Astrocyte of the hippocampus (primary cell): Measurements from ENCODE around the gene CIB4.
"Not testable (repeated sequence)": the region's sequence is repeated elsewhere in the genome, so short reads cannot be mapped to it uniquely, and the experiment has no call there.

Source experiments
- DNase-seq: peaks from one replicate; pipeline ENCODE4 v3.0.0; 2011; ENCODE audit warnings: low read depth, low spot score

Gene CIB4

GRCh38 chr2:26568076-26568890 is 72.9 kb downstream of the CIB4 start:
- DNase-seq, result no peak

- no peak for DNase-seq
Observed at GRCh38 chr2:26567534-26567933, 73.6 kb downstream of the CIB4 start.

- DNase-seq, result not testable (repeated sequence)
Observed at GRCh38 chr2:26566731-26567130, 74.4 kb downstream of the CIB4 start.

DNA sequence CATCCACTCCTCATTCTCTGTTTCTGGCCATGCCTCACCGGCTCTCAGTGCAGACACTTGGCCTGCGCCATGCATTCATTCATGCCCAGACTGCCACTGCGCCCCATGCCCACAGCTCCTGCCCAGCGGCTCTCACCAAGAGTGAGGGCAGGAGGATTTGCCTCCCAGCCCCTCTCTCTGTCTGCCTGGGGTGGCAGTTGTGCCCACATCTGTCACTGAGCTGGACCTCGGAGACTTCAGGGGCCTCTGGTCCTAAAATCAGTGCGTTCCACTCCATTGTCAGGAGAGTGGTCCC is 75.1 kb downstream of the CIB4 start:
- no peak for DNase-seq

DNA sequence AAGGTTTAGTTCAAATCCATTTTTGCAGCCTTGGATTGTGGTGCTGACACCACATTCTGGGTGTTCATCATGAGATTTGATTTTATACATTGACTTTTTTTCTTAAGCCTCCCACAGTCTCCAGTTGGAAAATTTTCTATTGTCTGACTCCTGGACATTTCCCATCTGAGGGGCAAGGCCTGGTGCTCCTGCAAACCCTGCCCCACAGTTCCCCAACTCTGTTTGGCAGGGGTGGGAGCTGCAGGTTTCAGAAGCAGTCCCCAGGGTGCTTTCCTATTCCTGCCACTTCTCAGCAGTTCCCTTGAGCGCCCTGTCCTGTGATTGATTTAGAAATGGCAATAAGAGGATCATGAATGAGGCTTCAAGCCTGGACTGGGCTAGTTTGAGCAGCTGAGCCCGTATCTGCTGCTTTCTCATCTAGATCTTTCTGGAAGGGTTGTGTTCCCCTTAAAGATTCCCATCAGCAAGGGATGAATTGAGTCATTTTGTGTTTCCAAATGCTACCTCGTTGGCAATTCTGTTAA is 77.0 kb downstream of the CIB4 start:
- no peak for DNase-seq

DNA sequence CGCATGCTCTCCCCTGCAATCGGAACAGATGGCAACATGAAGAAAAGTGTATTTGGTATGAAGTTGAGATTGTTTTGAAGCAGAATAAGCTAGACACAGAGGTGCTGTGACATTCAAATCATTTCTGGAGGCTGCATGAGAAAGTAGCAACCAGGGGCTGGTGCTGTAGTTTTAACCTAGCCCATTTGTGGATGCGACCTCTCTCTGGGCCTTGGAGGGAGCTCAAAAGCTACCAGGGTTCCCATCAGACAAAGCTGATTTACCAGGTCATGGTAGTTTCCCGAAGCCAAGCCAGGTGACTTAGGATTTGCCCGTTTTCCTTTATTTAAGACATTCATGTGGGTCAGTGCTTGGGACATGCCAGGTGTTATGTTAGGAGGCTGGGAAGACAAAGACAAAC is 77.5 kb downstream of the CIB4 start:
- no peak for DNase-seq

GRCh38 chr2:26562811-26563645 is 78.1 kb downstream of the CIB4 start:
- peak; percentile 92 for DNase-seq

DNA sequence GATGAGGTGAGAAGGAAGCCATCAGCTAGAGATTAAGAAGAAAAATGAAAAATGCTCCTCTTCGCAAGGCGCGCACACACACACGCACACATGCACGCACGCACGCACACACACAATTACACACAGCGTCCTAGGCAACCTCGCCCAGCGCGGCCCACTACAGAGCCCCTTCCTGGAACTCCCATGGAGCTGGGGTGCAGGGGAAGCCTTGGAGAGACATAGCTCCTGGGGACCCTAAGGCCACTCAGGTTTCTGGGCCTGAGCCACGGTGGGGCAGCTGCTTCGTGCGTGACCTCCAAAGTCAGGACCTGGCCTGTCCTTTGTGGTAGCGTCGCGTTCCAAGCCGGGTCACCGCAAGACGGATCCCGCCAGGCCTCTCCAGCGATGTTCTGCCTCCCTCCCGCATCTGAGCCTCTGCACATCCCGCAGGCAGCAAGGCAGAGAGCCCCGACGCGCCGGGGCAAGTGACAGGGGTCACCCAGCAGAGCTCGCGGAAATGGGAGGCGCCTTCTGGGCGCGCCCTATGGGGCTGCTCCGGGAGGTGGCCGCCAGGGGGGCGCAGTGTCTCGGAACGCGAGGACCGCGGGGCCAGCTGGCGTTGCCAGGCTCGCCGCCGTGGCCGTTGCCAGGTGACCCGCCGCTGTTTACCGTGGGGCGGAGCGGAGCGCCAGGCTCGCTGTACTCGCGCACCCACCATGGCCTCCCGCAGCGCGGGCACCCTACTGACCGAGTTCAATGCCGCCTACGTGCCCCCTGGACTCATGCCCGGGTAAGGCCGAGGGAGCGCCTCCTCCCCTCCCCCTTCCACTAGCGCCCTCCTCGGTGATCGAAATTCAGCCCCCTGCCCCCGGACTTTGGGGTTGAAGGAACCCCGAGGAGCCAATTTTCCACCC is 79.0 kb downstream of the CIB4 start:
- DNase-seq, result peak; percentile 82

- DNase-seq, result no peak
Observed at GRCh38 chr2:26561376-26561775, 79.8 kb downstream of the CIB4 start.

GRCh38 chr2:26560892-26561291 is 80.3 kb downstream of the CIB4 start:
- no peak for DNase-seq

DNA sequence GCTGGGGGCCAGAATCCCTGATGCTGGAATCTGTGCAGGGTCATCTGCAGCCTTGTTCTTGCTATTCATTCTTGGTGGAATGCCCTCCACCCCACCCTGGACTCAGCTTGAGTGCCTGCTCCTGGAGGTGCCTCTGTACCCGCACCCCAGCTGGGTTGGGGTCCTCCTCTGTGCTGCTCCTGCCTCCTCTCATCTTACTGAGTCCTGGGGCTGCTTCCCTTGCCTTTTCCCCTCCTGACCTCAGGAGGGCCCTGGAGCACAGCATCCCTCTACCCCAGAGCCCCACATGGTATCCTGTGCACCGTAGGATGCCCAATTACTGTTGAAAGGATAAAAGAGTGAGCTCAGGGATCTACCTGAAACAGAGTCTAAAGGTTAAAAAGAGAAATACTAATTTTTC is 81.6 kb downstream of the CIB4 start:
- no peak for DNase-seq

DNA sequence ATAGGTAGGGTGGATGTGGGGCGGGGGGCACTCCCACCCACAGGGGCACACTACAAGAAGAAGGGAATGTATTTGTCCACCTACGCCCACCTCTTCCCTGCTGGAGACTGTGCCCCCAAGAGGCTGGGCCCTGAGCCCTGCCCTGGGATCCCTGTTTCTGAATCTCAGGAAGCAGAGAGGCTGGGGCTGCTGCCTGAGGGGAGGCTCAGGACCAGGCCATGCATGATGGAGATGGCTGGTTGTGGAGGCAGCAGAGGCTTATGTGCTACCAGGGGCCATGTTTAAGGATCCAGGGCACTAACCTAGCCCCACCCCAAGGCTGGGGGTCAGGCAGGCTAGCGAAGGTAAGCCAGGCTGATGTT is 82.1 kb downstream of the CIB4 start:
- no peak for DNase-seq

- peak; percentile 69 for DNase-seq
Observed at GRCh38 chr2:26558271-26559043, 82.7 kb downstream of the CIB4 start.

- DNase-seq, result no peak
Observed at GRCh38 chr2:26557244-26557925, 83.8 kb downstream of the CIB4 start.

GRCh38 chr2:26556309-26557243 is 84.6 kb downstream of the CIB4 start:
- DNase-seq, result no peak

DNA sequence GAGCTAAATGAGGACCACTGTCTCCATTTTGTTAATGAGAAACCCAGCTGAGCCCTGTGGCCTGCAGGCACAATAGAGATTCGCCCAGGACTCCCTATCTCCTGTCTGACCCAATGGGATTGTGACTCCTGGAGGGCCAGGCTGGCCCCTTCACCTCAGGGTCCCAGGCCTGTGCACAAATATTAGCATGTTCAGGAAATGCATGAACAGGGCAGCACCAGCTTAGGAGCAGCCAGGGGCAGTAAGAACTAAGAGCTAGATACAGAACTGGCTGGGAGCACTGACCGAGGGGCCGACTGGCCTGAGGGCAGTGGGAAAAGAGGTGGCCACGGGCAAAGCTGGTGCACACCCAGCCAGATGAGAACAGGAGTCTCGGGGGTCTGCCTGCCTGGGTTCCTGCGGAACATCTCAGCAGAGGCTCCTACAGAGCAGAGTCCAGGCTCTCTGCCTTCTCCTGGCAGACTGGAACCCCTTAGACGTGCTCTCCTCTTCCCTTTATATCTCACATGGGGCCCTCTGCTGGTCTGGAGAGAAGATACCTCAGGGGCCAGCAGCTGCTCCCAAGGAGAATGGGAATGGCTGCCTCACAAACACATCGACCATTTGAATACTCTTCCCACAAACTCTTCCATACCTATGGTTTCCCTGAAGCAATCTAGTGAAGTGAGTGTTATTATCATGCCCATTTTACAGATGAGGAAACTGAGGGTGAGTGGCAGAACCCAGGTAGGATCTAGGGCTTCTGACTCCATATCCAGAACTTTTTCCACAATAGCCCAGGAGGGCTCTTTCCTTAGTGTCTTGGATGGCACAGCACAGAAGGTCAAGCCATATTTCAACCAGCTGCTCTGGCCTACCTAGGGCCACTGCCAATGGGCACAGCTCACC is 85.7 kb downstream of the CIB4 start:
- no peak for DNase-seq

- DNase-seq, result no peak
Observed at GRCh38 chr2:26552641-26553374, 88.4 kb downstream of the CIB4 start.
